ENCODE results near the gene LZTR1.

DNA sequence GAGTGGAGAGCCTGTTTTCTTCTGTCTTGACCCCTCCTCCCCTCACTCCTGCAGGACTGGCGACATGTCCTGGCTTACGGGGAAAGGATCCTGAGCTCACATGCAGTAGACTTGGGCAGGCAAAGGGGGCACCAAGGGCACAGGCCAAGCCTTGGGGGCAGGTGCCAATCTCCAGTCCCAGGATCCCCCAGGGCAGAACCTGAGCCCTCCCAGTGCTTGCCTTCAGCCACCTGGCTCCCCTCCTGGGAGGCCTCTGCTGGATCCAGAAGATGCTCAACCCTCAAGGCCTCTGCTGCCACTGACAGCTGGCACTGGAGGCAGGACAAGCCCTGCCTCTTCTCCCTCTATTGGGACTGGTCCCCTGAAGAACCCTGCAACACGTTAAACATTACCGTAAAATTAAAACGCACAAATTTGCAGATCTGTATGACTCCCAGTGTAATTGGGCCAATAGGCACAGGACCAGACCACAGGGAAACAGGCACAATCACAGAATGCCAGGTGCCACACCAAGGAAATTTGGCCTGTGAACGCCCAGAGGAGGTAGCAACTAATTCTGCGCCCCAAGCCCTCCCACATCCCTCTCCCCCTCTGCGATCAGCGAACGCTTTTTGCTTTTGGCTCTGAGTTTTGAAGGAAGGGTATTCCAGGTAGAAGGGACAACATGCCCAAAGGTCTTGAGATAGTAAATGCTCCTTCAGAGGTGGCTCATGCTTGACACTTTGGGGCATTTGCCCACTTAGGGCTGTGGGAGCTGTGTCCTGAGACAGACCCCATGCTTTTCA lies 967 bp upstream of the LZTR1 start:
- TF ChIP-seq EZH2phosphoT487 (IDR thresholded peaks at IDR 0.05; ENCODE audit: insufficient read depth, low read depth) (no peak), EZH2 (IDR thresholded peaks at IDR 0.05; ENCODE audit: insufficient read depth, poor library complexity, severe bottlenecking) (no peak)

Data from GM23248 (cell line).